SK-N-DZ (cell line): Measurements from ENCODE around the gene CHCHD5. TPM values are rescaled to one million over a fixed set of nuclear protein-coding genes. Genes with fewer than 3 reads are reported as not detected.
"Not testable (repeated sequence)": the region's sequence is repeated elsewhere in the genome, so short reads cannot be mapped to it uniquely, and the experiment has no call there.

ENCODE experiments used
- DNase-seq: peaks from one replicate; pipeline ENCODE4 v3.0.0-alpha.2; 2015; ENCODE audit warnings: low spot score
- polyA plus RNA-seq, 2 experiments: library from polyadenylated mRNA; depleted of rRNA; stranded (reverse); fragments of >200 nt; gene quantifications; 2 replicates each; pipeline ENCODE4 v1.2.3, GENCODE V29; 2014

Gene CHCHD5
- 30.7 and 35.9 TPM in 2 replicates for polyA plus RNA-seq (2014; cell fraction: cytosol; rRNA removed)
- 22.6 and 24.1 TPM in 2 replicates for polyA plus RNA-seq (2014; cell fraction: nucleus; rRNA removed)

DNA sequence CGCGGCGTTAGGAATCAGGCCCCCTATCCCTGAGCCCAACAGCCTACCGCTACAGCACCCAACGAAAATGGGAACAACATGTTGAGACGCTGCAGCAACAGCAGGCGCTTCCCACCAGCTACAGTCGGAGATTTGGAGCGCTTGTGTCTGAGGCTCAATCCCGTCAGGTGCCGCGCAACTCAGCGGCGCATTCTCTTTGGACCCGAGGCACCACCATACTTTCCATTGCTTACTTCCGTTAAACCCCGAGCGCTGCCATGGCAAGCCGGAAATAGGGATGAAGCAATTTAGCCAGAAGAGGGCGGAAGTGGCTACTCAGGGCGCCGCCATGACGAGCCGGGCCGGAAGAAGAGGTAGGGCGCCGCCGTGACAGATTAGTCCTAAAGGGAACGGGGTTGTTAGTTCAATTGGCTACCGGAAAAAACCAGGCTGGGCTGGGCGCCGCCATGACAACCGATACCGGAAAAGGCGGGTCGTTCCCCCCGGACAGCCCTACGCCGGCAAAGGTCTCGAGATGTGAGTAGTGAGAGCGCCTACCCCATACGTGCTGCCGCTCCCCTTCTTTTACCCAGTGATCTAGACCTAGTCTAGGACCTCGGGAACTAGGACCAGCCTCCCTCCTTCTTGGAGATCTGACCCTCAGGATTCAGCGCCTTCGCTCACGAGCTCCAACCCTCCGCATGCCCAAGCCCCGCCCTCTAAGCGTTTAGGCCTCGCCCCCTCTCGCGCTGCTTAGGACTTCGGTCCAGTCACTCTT is at the start of gene CHCHD5:
Gene CHCHD5 (plus strand): TSS at position 476 of the 757 bp plus-strand sequence. CDS start 39 bp downstream, at position 515.
- peak; percentile 96 for DNase-seq

GRCh38 chr2:112534826-112535225 is 49.6 kb upstream of the CHCHD5 start:
- DNase-seq: no peak

- not testable (repeated sequence) for DNase-seq
These were observed 47.7 kb upstream of the CHCHD5 start for GRCh38 chr2:112536665-112537064.

- DNase-seq: no peak
These were observed 45.1 kb upstream of the CHCHD5 start for GRCh38 chr2:112539306-112539705.

DNA sequence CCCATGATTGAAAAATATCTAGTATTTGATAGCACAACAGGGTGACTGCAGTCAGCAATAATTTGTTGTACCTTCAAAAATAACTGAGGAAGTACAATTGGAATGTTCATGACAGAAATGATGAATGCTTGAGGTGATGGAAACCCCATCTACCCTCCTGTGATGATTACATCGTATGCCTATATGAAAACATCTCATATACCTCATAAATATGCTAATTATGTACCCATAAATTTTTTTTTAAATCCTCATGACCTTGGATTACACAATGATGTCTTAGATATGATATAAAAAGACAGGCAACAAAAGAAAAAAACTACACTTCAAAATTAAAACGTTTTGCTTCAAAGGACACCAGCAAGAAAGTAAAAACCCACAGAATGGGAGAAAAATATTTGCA is 43.5 kb upstream of the CHCHD5 start:
- DNase-seq: no peak

DNA sequence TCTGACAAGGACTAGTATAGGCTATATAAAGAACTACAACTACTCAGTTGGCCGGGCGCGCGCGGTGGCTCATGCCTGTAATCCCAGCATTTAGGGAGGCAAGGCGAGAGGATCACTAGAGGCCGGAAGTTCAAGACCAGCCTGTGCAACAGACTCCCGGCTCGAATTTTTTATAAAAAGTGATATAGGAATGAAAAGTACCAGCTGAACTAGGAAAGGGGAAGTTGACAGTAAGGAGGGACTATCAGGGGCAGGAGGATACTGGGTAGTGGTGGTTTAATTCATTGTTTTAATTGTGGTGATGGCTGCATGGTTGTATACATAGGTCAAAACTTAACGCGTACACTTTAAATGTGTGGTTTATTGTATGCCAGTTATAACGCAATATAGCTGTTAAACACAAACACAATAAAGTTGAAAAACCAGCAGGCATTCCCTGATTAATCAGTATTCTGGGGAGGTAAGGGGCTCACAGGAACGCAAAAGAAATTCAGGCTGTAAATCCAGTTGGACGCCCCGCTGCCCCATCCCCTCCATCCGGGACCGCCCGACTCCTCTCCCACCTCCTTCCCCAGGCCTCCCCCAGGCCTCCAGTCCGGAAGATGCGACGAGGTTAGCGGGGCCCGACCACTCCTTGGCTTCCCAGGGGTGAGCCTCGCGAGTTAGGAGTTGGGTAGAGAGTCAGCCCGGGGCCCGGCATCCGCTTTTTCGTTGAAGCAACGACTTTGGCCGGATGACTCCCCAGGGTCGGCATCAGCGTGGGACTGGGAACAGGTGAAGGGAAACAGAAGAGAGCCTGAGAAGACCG is 42.9 kb upstream of the CHCHD5 start:
- peak; percentile 85 for DNase-seq

- DNase-seq: peak; percentile 89
These were observed 42.1 kb upstream of the CHCHD5 start, which contains the start of gene POLR1B for GRCh38 chr2:112542123-112542983. TSS of gene POLR1B (plus strand) at chr2:112542465. CDS start at chr2:112542495, 30 bp downstream.

- DNase-seq: peak; percentile 9
These were observed 41.3 kb upstream of the CHCHD5 start for GRCh38 chr2:112542984-112543661.

DNA sequence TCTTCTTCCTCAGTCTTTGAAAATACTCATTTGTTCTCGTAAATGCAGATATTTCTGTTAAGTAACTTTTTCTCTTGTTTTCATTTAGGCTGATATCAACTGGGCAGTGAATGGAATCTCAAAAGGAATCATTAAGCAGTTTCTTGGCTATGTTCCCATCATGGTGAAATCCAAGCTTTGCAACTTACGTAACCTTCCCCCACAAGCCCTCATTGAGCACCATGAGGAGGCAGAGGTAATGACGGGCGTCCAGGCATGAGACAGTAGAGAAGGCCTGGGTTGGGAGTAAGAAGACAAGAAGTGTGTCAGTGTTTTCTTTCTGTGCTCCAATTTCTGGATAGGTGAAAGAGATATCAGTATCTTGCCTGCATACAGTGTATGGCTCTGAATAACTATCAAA is 37.1 kb upstream of the CHCHD5 start:
- DNase-seq: no peak

DNA sequence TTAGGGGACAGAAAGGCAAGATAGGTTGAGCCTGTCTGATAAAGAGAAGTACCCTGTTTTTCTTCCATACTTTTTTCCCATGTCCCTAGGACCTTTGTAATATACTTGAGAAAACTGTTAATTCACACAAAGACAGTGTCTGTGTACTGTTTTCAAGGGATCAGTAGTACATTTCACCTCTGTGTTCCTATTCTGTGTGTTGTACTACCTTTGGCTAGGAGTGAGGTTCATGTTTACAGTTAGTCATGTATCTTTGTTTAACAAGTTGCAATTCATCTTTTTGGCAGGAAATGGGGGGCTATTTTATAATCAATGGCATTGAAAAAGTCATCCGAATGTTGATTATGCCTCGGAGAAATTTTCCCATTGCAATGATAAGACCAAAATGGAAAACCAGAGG is 35.4 kb upstream of the CHCHD5 start:
- DNase-seq: no peak

- no peak for DNase-seq
These were observed 18.3 kb upstream of the CHCHD5 start for GRCh38 chr2:112566104-112566503.

DNA sequence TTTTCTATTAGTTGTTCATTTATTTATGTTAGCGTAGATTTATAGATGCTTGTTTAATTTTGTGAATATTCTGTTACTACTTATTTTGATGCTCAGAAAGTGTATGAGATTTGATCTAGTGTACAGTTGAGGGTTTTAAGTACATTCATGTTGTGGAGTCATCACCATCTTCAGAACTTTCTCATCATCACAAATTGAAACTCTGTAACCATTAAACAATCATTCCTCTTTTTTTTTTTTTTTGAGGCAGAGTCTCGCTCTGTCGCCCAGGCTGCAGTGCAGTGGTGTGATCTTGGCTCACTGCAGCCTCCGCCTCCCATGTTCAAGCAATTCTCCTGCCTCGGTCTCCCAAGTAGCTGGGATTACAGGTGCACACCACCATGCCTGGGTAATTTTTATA is 17.9 kb upstream of the CHCHD5 start:
- not testable (repeated sequence) for DNase-seq

DNA sequence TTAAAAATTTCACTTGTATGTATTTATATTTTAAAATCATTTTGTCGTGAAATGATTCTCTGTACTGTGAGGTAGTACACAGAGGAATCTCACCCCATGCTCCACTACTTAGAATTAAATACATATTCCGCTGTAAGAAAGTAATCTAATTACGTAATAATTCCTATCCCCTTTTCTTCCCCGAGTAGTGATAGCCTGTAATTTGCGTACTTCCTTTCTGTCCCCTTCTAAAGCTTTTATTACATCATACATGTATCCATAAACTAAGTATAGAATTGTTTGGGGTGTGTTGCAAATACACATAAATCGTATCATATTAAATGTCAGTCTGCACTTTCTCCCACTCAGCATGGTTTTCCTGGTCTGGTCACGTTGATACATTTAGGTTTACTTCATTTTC is 12.4 kb upstream of the CHCHD5 start:
- no peak for DNase-seq

DNA sequence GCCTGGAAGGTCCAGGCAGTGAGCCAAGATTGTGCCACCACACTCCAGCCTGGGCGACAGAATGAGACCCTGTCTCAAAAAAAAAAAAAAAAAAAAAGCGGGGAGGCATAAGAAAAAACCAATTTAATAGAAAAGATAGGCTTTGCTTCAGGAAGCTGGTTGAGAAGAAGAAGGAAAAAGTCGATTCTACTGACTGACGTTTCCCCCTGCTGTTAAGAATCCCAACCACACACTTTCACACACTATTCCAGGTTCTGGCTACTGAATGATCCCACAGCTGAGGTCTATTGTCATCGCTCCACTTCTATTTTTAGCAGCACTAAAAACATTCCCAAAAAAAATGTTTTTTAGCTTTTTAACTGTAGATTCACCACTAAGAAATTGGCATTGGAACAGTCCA is 6.7 kb upstream of the CHCHD5 start:
- DNase-seq: no peak

DNA sequence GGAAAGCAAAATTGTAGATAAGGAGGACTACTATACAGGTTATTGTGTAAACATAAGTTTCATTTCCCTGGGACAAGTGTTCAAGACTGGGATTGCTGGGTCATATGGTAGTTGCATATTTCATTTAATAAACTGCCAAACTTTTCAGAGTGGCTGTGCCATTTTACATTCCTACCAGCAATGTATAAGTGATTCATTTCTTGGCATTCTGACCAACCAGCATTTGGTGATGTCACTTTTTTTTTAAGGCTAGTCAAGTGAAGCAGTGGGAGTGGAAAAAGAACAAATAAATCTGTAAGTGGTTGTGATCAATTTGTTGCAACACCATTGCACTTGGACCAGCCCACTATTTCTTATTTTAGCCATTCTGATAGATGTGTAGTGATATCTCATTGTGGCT is 5.2 kb upstream of the CHCHD5 start:
- no peak for DNase-seq

DNA sequence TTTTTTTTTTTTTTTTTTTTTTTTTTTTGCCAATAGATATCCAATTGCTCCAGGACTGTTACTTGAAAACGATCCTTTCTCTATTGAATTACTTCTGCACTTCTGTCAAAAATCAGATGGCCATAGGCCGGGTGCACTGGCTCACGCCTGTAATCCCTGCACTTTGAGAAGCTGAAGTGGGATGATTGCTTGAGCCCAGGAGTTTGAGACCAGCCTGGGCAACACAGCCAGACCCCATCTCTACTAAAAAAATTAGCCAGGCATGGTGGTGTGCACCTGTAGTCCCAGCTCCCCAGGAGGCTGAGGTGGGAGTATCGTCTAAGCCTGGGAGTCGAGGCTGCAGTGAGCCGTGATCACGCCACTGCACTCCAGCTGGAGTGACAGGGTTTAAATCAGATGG is 4.3 kb upstream of the CHCHD5 start:
- DNase-seq: no peak

DNA sequence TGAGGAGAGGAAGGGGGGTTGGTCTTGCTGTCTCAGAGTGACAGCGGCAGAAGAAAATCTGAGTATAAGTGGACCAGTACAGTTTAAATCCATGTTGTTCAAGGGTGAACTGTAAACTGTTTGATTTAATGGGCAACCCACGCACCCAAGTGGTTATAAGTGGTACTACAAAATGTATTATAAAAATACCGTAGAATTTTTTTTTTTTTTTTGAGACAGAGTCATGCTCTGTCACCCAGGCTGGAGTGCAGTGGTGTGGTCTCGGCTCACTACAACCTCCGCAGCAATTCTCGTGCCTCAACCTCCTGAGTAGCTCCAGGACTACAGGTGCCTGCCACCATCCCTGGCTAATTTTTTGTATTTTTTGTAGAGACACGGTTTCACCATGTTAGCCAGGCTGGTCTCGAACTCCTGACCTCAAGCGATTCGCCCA is 2.1 kb upstream of the CHCHD5 start:
- DNase-seq: peak; percentile 70

DNA sequence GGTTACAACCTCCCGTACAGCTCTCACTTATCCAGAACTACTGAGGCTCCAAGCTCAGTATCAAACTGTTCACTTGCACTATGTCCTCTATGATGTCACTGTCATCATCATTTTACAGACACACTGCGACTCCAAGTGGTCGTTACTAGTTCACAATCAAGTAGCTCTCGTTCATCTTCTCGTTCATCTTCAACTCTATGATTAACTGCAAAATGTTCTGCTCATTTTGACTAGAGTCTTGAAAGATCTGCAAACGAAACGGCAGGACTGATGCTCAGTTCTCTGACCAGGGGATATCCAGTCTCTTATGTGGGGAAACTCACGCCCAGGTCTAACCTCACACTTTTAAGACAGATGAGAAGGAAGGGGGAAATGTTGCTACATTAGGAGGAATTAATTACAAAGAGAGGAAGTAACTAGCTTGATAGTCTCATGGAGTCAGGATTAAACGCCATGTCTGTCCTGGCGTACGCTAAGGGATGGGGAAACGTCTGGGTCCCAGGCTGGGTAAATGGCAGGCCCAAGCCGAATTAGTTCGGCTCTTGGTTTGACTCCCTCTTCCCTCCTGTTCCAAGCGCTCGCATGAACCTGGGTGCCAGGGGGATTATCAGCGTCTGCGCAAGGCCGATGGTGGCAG is 794 bp upstream of the CHCHD5 start:
- peak; percentile 60 for DNase-seq

DNA sequence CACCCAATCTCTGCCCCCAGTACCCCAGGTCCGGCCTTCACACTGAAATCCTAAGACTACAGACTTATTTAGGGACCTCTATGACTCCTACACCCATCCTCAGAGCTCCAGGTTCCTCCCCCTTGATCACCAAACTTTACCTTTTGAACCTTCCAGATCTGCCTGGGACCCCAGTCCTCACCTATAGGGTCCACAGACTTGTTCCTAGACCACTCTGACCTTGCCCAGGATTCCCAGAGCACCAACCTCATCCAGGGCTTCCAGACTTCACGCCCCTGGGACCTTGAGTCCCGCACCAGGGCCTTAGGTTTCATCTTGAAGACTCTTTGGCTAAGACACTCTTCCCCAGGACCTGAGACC is 462 bp downstream of the CHCHD5 start:
- no peak for DNase-seq

- DNase-seq: no peak
These were observed 991 bp downstream of the CHCHD5 start for GRCh38 chr2:112585400-112585799.
